Stomach (tissue), 9 donors: ENCODE measurements around the gene PTGES3L. TPM values are rescaled to one million over a fixed set of nuclear protein-coding genes. Genes with fewer than 3 reads are reported as not detected.

Source experiments
- DNase-seq, 2 donors: peaks; one replicate each; pipeline versions ENCODE4 v3.0.0 to v3.0.0-alpha.2; 2013 to 2019
- H3K27ac ChIP-seq, 5 donors: fragments of 200-600 bp in 4 of 5; sonication (generic) in 4 of 5; one replicate each; pipeline ENCODE4 v1.5.1; 2013 to 2019; ENCODE audit warnings: mild to moderate bottlenecking in 1 of 5, moderate library complexity in 1 of 5
- H3K27me3 ChIP-seq, 3 donors: fragments of 200-600 bp; sonication (generic); one replicate each; pipeline ENCODE4 v1.5.1; 2017 to 2019; ENCODE audit warnings: mixed run types in 1 of 3
- H3K36me3 ChIP-seq, 4 donors: fragments of 200-600 bp; sonication (generic); 1 replicate in 3 of 4; 2 replicates in 1 of 4; pipeline ENCODE4 v1.5.1; 2016 to 2019
- H3K4me1 ChIP-seq, 4 donors: fragments of 200-600 bp; sonication (generic); one replicate each; pipeline ENCODE4 v1.5.1; 2016 to 2019
- H3K4me3 ChIP-seq, 4 donors: fragments of 200-600 bp; sonication (generic) in 3 of 4; one replicate each; pipeline ENCODE4 v1.5.1; 2016 to 2019; ENCODE audit warnings: mild to moderate bottlenecking in 1 of 4
- H3K9me3 ChIP-seq, 4 donors: fragments of 200-600 bp; sonication (generic); one replicate each; pipeline ENCODE4 v1.5.1; 2016 to 2019
- CTCF ChIP-seq, 7 experiments: fragments of 450-650 bp in 4 of 7; fragments of 200-600 bp in 3 of 7; sonication (generic) in 3 of 7; IDR thresholded peaks; one replicate each; pipeline ENCODE4 v1.5.1; 2016 to 2019; ENCODE audit warnings: antibody characterized with exemption in 7 of 7, control low read depth in 2 of 7, mild to moderate bottlenecking in 1 of 7
- EP300 ChIP-seq: sonication (generic); formaldehyde crosslinking; IDR thresholded peaks from one replicate; pipeline ENCODE4 v1.6.1; 2017; ENCODE audit warnings: antibody characterized with exemption
- POLR2A ChIP-seq, 4 donors: fragments of 450-650 bp; IDR thresholded peaks; one replicate each; pipeline ENCODE4 v1.6.1; 2016; ENCODE audit warnings: antibody characterized with exemption in 4 of 4, control low read depth in 2 of 4, mild to moderate bottlenecking in 1 of 4, moderate library complexity in 1 of 4
- POLR2AphosphoS5 ChIP-seq, 3 donors: sonication (generic); formaldehyde crosslinking; IDR thresholded peaks; one replicate each; pipeline ENCODE4 v1.6.1; 2016; ENCODE audit warnings: antibody characterized with exemption in 3 of 3
- WGBS, 5 donors: extraction: QIAGEN DNeasy Blood & Tissue Kit in 3 of 5; methylation state at CpG; one replicate each; pipeline versions ENCODE4 v1.1.5 to v1.1.7; 2013 to 2018; 5-methylcytosine and 5-hydroxymethylcytosine counted together
- intact Hi-C: fragments of 100-400 bp; cut with DNase I; formaldehyde crosslinking; loops from one replicate; pipeline ENCODE4 v1.15.1; 2023; ENCODE audit warnings: low total_unique reads
- polyA plus RNA-seq, 3 donors: library from polyadenylated mRNA; stranded (reverse); fragments of 200-250 nt; gene quantifications; one replicate each; pipeline ENCODE4 v1.2.3, GENCODE V29; 2013
- total RNA-seq, 5 donors: library from RNA; depleted of rRNA; stranded (reverse); fragments of >200 nt; gene quantifications; one replicate each; pipeline versions ENCODE4 v1.1.0 to v1.2.3, GENCODE V29; 2014 to 2016
- donor health status: healthy with polysubstance abuse.
- donor health status: Bipolar disorder and iron deficiency.
- donor health status: healthy.

Gene PTGES3L
- total and polyA plus RNA-seq, 8 donors: 1.3 to 9.8 (median 3.6) TPM; not detected in 3

GRCh38 chr17:42964161-42964932, 15.5 kb downstream of the PTGES3L start, which contains the start of gene AARSD1:
Gene AARSD1 (minus strand): TSS chr17:42964454. CDS start chr17:42964440, 14 bp downstream.
- TF ChIP-seq CTCF (IDR thresholded peaks at IDR 0.05): peak in 1 of 7 experiments; percentile 32
- peak; percentile 94 to 99 (median 98) for TF ChIP-seq POLR2AphosphoS5 (IDR thresholded peaks at IDR 0.05)
- no peak for TF ChIP-seq EP300
- TF ChIP-seq POLR2A (IDR thresholded peaks at IDR 0.05): peak in 2 of 4 donors; percentile 40 to 71
- DNase-seq: peak; percentile 93 to 98
- H3K4me3 ChIP-seq: peak within 1 kb of the TSS; percentile 58 to 86 (median 73)
- WGBS, 5 donors: 1 to 2% (median 1%) methylated on average over 39 to 43 of the region's 43 CpGs
- peaks cover 5 to 25% (median 23%) of the 10 kb centered on the region in 4 donors for H3K4me1 ChIP-seq
- H3K27ac ChIP-seq: peak within 1 kb of the TSS; percentile 76 to 91 (median 88)
- intact Hi-C loops: no loop called here
- no peaks in the 10 kb centered on the region for H3K9me3 ChIP-seq
- no peaks in the 10 kb centered on the region for H3K27me3 ChIP-seq
- H3K36me3 ChIP-seq: peaks cover 29 to 40% (median 35%) of the 10 kb centered on the region in 4 donors

- Histone ChIP-seq H3K36me3 (peaks cover 59 to 98% (median 96%) of the 10 kb centered on the region in 4 donors), H3K4me1 (peaks cover 0 to 8% (median 6%) of the 10 kb centered on the region in 4 donors), H3K27ac (peak overlapping the region in 3 of 5 donors; percentile 25 to 29 (median 28)), H3K27me3 (no peaks in the 10 kb centered on the region), H3K9me3 (no peaks in the 10 kb centered on the region), H3K4me3 (no peak overlapping the region)
- DNase-seq: peak; percentile 84 to 87
- 30 to 76% (median 44%) methylated on average over 1 of the region's 1 CpG for WGBS, 5 donors
- TF ChIP-seq POLR2AphosphoS5 (IDR thresholded peaks at IDR 0.05): peak in 1 of 3 donors; percentile 21
- no peak for TF ChIP-seq EP300
- no peak for TF ChIP-seq CTCF (IDR thresholded peaks at IDR 0.05)
- TF ChIP-seq POLR2A (IDR thresholded peaks at IDR 0.05): no peak
- intact Hi-C loops: loop anchor here (10.0 kb wide), 1 partner anchor 249 kb away; no protein-coding TSS in a partner anchor
These were observed 26.2 kb downstream of the PTGES3L start for GRCh38 chr17:42953669-42954068.

- Histone ChIP-seq H3K36me3 (peaks cover 44 to 75% (median 73%) of the 10 kb centered on the region in 4 donors), H3K9me3 (no peaks in the 10 kb centered on the region), H3K27me3 (no peaks in the 10 kb centered on the region), H3K4me1 (peaks cover 0 to 22% (median 6%) of the 10 kb centered on the region in 4 donors), H3K27ac (no peak overlapping the region), H3K4me3 (no peak overlapping the region)
- intact Hi-C loops: loop anchor here (10.0 kb wide), 1 partner anchor 245 kb away; no protein-coding TSS in a partner anchor
- TF ChIP-seq POLR2A (IDR thresholded peaks at IDR 0.05) (no peak), POLR2AphosphoS5 (IDR thresholded peaks at IDR 0.05) (no peak), EP300 (no peak), CTCF (IDR thresholded peaks at IDR 0.05) (no peak)
- DNase-seq: no peak
- 85 to 93% (median 88%) methylated on average over 13 of the region's 13 CpGs for WGBS, 5 donors
These were observed 29.7 kb downstream of the PTGES3L start for GRCh38 chr17:42950044-42950783.

GRCh38 chr17:42946812-42947211, 33.1 kb downstream of the PTGES3L start:
- no peak overlapping the region for H3K27ac ChIP-seq
- peaks cover 17 to 41% (median 39%) of the 10 kb centered on the region in 4 donors for H3K36me3 ChIP-seq
- intact Hi-C loops: no loop called here
- DNase-seq: no peak
- no peak overlapping the region for H3K4me3 ChIP-seq
- 93 to 100% (median 94%) methylated on average over 1 of the region's 1 CpG for WGBS, 5 donors
- no peaks in the 10 kb centered on the region for H3K27me3 ChIP-seq
- no peak for TF ChIP-seq POLR2A (IDR thresholded peaks at IDR 0.05)
- TF ChIP-seq POLR2AphosphoS5 (IDR thresholded peaks at IDR 0.05): no peak
- TF ChIP-seq EP300: no peak
- TF ChIP-seq CTCF (IDR thresholded peaks at IDR 0.05): no peak
- H3K9me3 ChIP-seq: no peaks in the 10 kb centered on the region
- H3K4me1 ChIP-seq: peaks cover 0 to 15% (median 0%) of the 10 kb centered on the region in 4 donors
